Spleen (tissue), 7 donors: ENCODE measurements around the gene ETNPPL.

Experiments
- POLR2A ChIP-seq, 3 donors: fragments of 450-650 bp; IDR thresholded peaks; one replicate each; pipeline ENCODE4 v1.5.1; 2017; ENCODE audit warnings: antibody characterized with exemption in 3 of 3, mild to moderate bottlenecking in 1 of 3
- POLR2AphosphoS5 ChIP-seq, 3 donors: sonication (generic); formaldehyde crosslinking; IDR thresholded peaks; one replicate each; pipeline ENCODE4 v1.5.1; 2017; ENCODE audit warnings: antibody characterized with exemption in 3 of 3
- TF ChIP-seq, protein P1 (sequence below), 11 experiments: fragments of 200-600 bp in 7 of 11; fragments of 450-650 bp in 4 of 11; sonication (generic) in 4 of 11; IDR thresholded peaks in 8 of 11; conservative IDR thresholded peaks in 3 of 11; 1 replicate in 7 of 11; 2 replicates in 4 of 11; pipeline versions ENCODE4 v1.4.0 to v1.8.0; 2016 to 2021; ENCODE audit warnings: antibody characterized with exemption in 11 of 11, inconsistent platforms in 4 of 11, mild to moderate bottlenecking in 1 of 11
- donor health status: DM: no; HTN: no; CAD: no; lungs with moderate emphysema.
- donor health status: DM: no; HTN: no; CAD: no.
- donor health status: DM: no; HTN: no; CAD: no.

GRCh38 chr4:108787724-108788123 lies 24.9 kb upstream of the ETNPPL start:
- TF ChIP-seq, protein P1, sequence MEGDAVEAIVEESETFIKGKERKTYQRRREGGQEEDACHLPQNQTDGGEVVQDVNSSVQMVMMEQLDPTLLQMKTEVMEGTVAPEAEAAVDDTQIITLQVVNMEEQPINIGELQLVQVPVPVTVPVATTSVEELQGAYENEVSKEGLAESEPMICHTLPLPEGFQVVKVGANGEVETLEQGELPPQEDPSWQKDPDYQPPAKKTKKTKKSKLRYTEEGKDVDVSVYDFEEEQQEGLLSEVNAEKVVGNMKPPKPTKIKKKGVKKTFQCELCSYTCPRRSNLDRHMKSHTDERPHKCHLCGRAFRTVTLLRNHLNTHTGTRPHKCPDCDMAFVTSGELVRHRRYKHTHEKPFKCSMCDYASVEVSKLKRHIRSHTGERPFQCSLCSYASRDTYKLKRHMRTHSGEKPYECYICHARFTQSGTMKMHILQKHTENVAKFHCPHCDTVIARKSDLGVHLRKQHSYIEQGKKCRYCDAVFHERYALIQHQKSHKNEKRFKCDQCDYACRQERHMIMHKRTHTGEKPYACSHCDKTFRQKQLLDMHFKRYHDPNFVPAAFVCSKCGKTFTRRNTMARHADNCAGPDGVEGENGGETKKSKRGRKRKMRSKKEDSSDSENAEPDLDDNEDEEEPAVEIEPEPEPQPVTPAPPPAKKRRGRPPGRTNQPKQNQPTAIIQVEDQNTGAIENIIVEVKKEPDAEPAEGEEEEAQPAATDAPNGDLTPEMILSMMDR (IDR thresholded peaks at IDR 0.05 in 8 of 11, conservative IDR thresholded peaks at IDR 0.05 in 3 of 11) = no peak
- TF ChIP-seq POLR2A (IDR thresholded peaks at IDR 0.05) = no peak
- no peak for TF ChIP-seq POLR2AphosphoS5 (IDR thresholded peaks at IDR 0.05)
